Loucy (cell line): Measurements from ENCODE around the gene CELA2B.

Experiments
- H2AFZ ChIP-seq: fragments of 200-600 bp; sonication (generic); 2 replicates; pipeline ENCODE4 v1.6.0; 2016; ENCODE audit warnings: antibody characterized with exemption, mild to moderate bottlenecking, low read length, moderate library complexity
- H3F3A ChIP-seq: fragments of 200-600 bp; 2 replicates; pipeline ENCODE4 v1.6.0; 2016; ENCODE audit warnings: antibody characterized with exemption, low read depth, mild to moderate bottlenecking
- H3K27me3 ChIP-seq: fragments of 200-600 bp; sonication (generic); 2 replicates; pipeline ENCODE4 v1.6.1; 2014; ENCODE audit warnings: low read length, mild to moderate bottlenecking; ENCODE audit not compliant: insufficient read depth, poor library complexity, severe bottlenecking
- H3K36me3 ChIP-seq: fragments of 200-600 bp; sonication (generic); 2 replicates; pipeline ENCODE4 v1.6.1; 2016; ENCODE audit warnings: low read length; ENCODE audit not compliant: insufficient read depth
- H3K4me1 ChIP-seq: fragments of 200-600 bp; sonication (generic); 2 replicates; pipeline ENCODE4 v1.5.1; 2014; ENCODE audit warnings: low read length, mild to moderate bottlenecking; ENCODE audit not compliant: insufficient read depth, poor library complexity, severe bottlenecking
- H3K4me2 ChIP-seq: fragments of 200-600 bp; sonication (generic); 2 replicates; pipeline ENCODE4 v1.6.0; 2014; ENCODE audit warnings: antibody characterized with exemption, low read length, low read depth, mild to moderate bottlenecking; ENCODE audit not compliant: poor library complexity, severe bottlenecking
- H3K4me3 ChIP-seq: fragments of 200-600 bp; sonication (generic); 2 replicates; pipeline ENCODE4 v1.5.1; 2014; ENCODE audit warnings: low read length, mild to moderate bottlenecking, mixed read lengths; ENCODE audit not compliant: poor library complexity, severe bottlenecking
- H3K79me2 ChIP-seq: fragments of 200-600 bp; sonication (generic); 2 replicates; pipeline ENCODE4 v1.6.1; 2014; ENCODE audit warnings: low read length; ENCODE audit not compliant: insufficient read depth
- H3K9ac ChIP-seq: fragments of 200-600 bp; sonication (generic); 2 replicates; pipeline ENCODE4 v1.6.0; 2014; ENCODE audit warnings: mild to moderate bottlenecking, low read depth, low read length, moderate library complexity; ENCODE audit not compliant: poor library complexity, severe bottlenecking
- H3K9me2 ChIP-seq: fragments of 200-600 bp; sonication (generic); replicated peaks from 2 replicates; pipeline ENCODE4 v1.6.1; 2016; ENCODE audit warnings: low read depth, low read length, mixed read lengths
- H3K9me3 ChIP-seq: fragments of 200-600 bp; sonication (generic); 2 replicates; pipeline ENCODE4 v1.6.1; 2014; ENCODE audit warnings: mild to moderate bottlenecking, antibody characterized with exemption, low read length, low read depth; ENCODE audit not compliant: insufficient read depth
- H4K20me1 ChIP-seq: fragments of 200-600 bp; sonication (generic); 2 replicates; pipeline ENCODE4 v1.6.0; 2014; ENCODE audit warnings: antibody characterized with exemption, low read length, mild to moderate bottlenecking; ENCODE audit not compliant: insufficient read depth, poor library complexity, severe bottlenecking
- EZH2phosphoT487 ChIP-seq: fragments of 200-600 bp; IDR thresholded peaks from 2 replicates; pipeline ENCODE4 v1.6.1; 2018; ENCODE audit warnings: antibody characterized with exemption, mild to moderate bottlenecking, moderate library complexity, borderline replicate concordance
- TF ChIP-seq, protein P1 (sequence below): fragments of 200-600 bp; sonication (generic); conservative IDR thresholded peaks from 2 replicates; pipeline ENCODE4 v1.5.1; 2014; ENCODE audit warnings: mild to moderate bottlenecking, antibody characterized with exemption, low read length

CELA2B gene

DNA sequence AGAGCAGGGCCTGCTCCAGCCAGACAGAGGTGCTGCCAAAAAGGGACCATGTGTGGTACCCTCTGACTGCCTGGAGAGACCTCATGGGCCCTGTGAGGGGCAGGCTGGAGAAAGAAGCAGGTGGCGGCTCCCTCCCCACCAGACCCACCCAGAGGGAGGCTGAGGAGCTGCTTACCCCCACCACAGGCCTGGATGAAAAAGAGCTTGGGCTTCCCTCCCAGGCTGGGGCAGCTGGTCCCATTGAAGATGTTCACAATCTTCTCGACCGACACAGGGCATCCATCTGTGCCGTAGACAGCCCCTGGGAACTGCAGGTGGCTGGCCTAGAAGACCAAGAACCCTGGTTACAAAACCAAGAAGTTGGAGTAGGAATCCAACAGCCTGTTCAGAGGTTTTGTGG lies 28.5 kb downstream of the CELA2B start:
- Histone ChIP-seq H3F3A (no peaks in the 10 kb centered on the region), H3K27me3 (no peaks in the 10 kb centered on the region), H3K9ac (no peak overlapping the region), H3K4me2 (no peak overlapping the region), H4K20me1 (no peaks in the 10 kb centered on the region), H3K36me3 (no peaks in the 10 kb centered on the region; the same call in 1 of the 2 replicates), H2AFZ (no peak overlapping the region), H3K79me2 (no peaks in the 10 kb centered on the region), H3K4me1 (no peaks in the 10 kb centered on the region), H3K4me3 (no peak overlapping the region), H3K9me2 (no peaks in the 10 kb centered on the region), H3K9me3 (no peaks in the 10 kb centered on the region)
- no peak for TF ChIP-seq EZH2phosphoT487
- TF ChIP-seq, protein P1, sequence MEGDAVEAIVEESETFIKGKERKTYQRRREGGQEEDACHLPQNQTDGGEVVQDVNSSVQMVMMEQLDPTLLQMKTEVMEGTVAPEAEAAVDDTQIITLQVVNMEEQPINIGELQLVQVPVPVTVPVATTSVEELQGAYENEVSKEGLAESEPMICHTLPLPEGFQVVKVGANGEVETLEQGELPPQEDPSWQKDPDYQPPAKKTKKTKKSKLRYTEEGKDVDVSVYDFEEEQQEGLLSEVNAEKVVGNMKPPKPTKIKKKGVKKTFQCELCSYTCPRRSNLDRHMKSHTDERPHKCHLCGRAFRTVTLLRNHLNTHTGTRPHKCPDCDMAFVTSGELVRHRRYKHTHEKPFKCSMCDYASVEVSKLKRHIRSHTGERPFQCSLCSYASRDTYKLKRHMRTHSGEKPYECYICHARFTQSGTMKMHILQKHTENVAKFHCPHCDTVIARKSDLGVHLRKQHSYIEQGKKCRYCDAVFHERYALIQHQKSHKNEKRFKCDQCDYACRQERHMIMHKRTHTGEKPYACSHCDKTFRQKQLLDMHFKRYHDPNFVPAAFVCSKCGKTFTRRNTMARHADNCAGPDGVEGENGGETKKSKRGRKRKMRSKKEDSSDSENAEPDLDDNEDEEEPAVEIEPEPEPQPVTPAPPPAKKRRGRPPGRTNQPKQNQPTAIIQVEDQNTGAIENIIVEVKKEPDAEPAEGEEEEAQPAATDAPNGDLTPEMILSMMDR, result no peak

DNA sequence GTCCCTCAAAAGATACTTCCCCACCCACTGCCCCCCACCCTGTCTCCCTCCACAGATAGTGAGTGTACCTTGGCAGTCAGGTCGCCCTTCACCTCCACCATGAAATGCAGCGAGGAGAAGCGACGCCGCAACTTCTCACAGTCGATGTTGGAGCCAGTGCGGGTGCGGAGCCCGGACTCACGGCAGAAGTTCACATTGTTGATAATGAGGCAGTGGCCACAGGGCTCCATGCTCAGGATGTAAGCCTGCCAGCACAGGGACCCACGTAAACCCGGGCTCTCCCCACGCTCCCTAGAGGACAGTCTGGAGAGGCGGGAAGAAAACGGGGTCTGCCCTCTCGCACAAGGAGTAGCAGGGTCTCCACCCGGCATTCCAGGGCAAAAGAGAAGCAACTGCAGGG lies 30.9 kb downstream of the CELA2B start:
- Histone ChIP-seq H3K9ac (no peak overlapping the region), H4K20me1 (no peaks in the 10 kb centered on the region), H3K79me2 (no peaks in the 10 kb centered on the region), H3K4me3 (no peak overlapping the region), H3K9me2 (no peaks in the 10 kb centered on the region), H3K4me1 (no peaks in the 10 kb centered on the region), H3K9me3 (no peaks in the 10 kb centered on the region), H3K27me3 (no peaks in the 10 kb centered on the region), H3K4me2 (no peak overlapping the region), H2AFZ (no peak overlapping the region), H3F3A (no peaks in the 10 kb centered on the region), H3K36me3 (no peaks in the 10 kb centered on the region; the same call in 1 of the 2 replicates)
- TF ChIP-seq, protein P1, result no peak
- TF ChIP-seq EZH2phosphoT487, result no peak

DNA sequence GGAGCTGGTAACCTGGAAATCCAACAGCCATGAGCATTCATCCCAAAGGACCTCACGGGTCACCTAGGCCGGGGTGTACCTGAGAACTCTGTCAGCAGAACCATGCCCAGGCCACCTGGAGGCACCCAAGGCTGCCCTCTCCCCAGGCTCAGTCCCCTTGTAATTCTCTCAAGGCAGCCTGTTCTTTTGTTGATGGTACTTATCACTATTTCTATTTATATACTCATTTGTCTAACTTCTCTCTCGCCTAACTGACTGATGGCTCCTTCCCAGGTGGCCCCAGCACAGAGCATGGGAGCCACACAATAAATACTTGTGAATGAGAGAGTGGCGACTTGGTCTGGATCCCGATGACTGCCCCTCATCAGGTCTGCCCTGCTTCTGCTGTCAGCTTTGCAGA lies 31.4 kb downstream of the CELA2B start:
- H3K36me3 ChIP-seq, result peaks cover 4% of the 10 kb centered on the region; the same call in 1 of the 2 replicates
- no peaks in the 10 kb centered on the region for H3K27me3 ChIP-seq
- H3K4me1 ChIP-seq, result no peaks in the 10 kb centered on the region
- no peaks in the 10 kb centered on the region for H3K9me3 ChIP-seq
- H4K20me1 ChIP-seq, result no peaks in the 10 kb centered on the region
- H3K4me2 ChIP-seq, result no peak overlapping the region
- H3K4me3 ChIP-seq, result no peak overlapping the region
- H3K79me2 ChIP-seq, result no peaks in the 10 kb centered on the region
- no peak overlapping the region for H3K9ac ChIP-seq
- no peak overlapping the region for H2AFZ ChIP-seq
- H3K9me2 ChIP-seq, result no peaks in the 10 kb centered on the region
- no peak for TF ChIP-seq EZH2phosphoT487
- H3F3A ChIP-seq, result no peaks in the 10 kb centered on the region

DNA sequence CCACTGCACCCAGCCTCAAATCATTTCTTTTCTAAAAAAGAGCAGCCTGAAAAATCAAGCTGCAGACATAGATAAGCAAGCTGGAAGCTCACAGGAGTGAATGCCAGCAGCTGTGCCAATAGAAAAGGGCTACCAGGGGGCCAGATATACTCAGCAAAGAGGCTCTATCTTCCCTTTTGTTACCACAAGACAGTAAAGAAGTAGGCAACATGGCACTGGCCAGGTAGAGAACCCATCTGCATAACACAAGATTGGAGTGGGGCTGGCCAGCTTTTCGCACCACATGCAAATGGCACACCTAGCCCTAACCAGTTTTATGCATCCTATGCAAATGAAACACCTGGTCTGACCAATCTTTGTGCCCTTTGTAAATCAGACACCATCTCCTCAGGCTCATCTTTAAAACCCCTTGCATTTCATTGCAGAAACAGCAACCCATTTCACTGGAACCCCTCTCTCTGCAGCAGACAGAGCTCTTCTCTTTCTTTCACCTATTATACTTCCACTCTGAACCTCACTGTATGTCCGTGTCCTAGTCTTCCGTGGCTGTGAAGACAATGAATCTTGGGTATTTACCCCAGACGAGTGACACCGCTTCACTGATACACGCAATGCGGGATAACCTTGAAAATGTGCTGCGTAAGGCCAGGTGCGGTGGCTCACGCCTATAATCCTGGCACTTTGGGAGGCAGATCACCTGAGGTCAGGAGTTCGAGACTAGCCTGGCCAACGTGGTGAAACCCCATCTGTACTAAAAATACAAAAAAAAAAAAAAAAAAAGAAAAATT lies 33.0 kb downstream of the CELA2B start:
- Histone ChIP-seq H3K36me3 (peaks cover 5% of the 10 kb centered on the region; the same call in 1 of the 2 replicates), H3K27me3 (no peaks in the 10 kb centered on the region), H3K9me2 (no peaks in the 10 kb centered on the region), H3K4me1 (no peaks in the 10 kb centered on the region), H2AFZ (no peak overlapping the region), H3K9ac (no peak overlapping the region), H3K9me3 (no peaks in the 10 kb centered on the region), H3F3A (no peaks in the 10 kb centered on the region), H4K20me1 (no peaks in the 10 kb centered on the region), H3K4me3 (no peak overlapping the region), H3K79me2 (no peaks in the 10 kb centered on the region), H3K4me2 (no peak overlapping the region)
- no peak for TF ChIP-seq EZH2phosphoT487
- TF ChIP-seq, protein P1, result no peak
